HepG2 (cell line): ENCODE results near the gene CDK18. TPM values are rescaled to one million over a fixed set of nuclear protein-coding genes. Genes with fewer than 3 reads are reported as not detected.

Experiments used
- ATAC-seq: fragments of 200-7000 bp; cut with Tn5 transposase; 3 replicates; pipeline ENCODE4 v1.9.1; 2020; ENCODE audit warnings: mild to moderate bottlenecking, moderate library complexity
- BruUV-seq: library from RNA; stranded (reverse); fragments of 400-500 nt; replicated peaks from 2 replicates; lab custom pipeline; 2021; lab: Mats Ljungman, UMichigan
- CTCF ChIA-PET: fragments of 300-600 bp; formaldehyde crosslinking; extraction: SDS; loops from one replicate; lab custom pipeline; 2021; ENCODE audit warnings: low total read pairs, inconsistent platforms, low intra/inter-chr PET ratio; lab: Yijun Ruan, JAX
- POLR2A ChIA-PET: fragments of 350-600 bp; sonication (Branson Sonifier 250); formaldehyde crosslinking; loops from one replicate; lab custom pipeline; 2020; ENCODE audit warnings: antibody characterized with exemption, inconsistent platforms; lab: Yijun Ruan, JAX
- DNase-seq: peaks from one replicate; pipeline ENCODE4 v3.0.0-alpha.2; 2015; ENCODE audit warnings: low spot score
- FAIRE-seq: peaks from 3 replicates; lab custom pipeline; 2011; peaks lifted over from hg19 to GRCh38; lab: Jason Lieb, UNC
- H2AFZ ChIP-seq: one replicate; pipeline ENCODE4 v1.6.1; 2011; ENCODE audit warnings: low read length, inconsistent platforms
- H3K27ac ChIP-seq: fragments of 300-600 bp; 3 replicates; pipeline ENCODE4 v1.8.0; 2011; ENCODE audit warnings: mixed run types, mild to moderate bottlenecking, mixed read lengths, low read length, inconsistent platforms; ENCODE audit not compliant: insufficient read depth; ENCODE audit errors: extremely low read length
- H3K27me3 ChIP-seq, 2 experiments: fragments of 200-600 bp in 1 of 2; 2 replicates in 1 of 2; 3 replicates in 1 of 2; pipeline versions ENCODE4 v1.6.0 to v1.8.0; 2011; ENCODE audit warnings: low read length in 2 of 2, mild to moderate bottlenecking in 2 of 2, moderate library complexity in 2 of 2, inconsistent platforms in 1 of 2; ENCODE audit not compliant: insufficient read depth in 2 of 2, control insufficient read depth in 1 of 2
- H3K36me3 ChIP-seq, 2 experiments: fragments of 200-600 bp in 1 of 2; replicated peaks in 1 of 2; 2 replicates in 1 of 2; 3 replicates in 1 of 2; pipeline versions ENCODE4 v1.5.1 to v1.8.0; 2011; ENCODE audit warnings: low read length in 2 of 2, inconsistent platforms in 1 of 2; ENCODE audit not compliant: insufficient read depth in 2 of 2, control insufficient read depth in 1 of 2
- H3K4me1 ChIP-seq: 2 replicates; pipeline ENCODE4 v1.5.1; 2012; ENCODE audit warnings: low read length, inconsistent platforms; ENCODE audit not compliant: insufficient read depth
- H3K4me2 ChIP-seq: 2 replicates; pipeline ENCODE4 v1.6.0; 2011; ENCODE audit warnings: low read depth, low read length, inconsistent platforms
- H3K4me3 ChIP-seq, 3 experiments: fragments of 200-600 bp in 1 of 3; sonication (generic), shearing (Covaris generic) in 1 of 3; replicated peaks in 1 of 3; 2 replicates each; pipeline ENCODE4 v1.5.1; 2011 to 2016; ENCODE audit warnings: low read length in 3 of 3, inconsistent platforms in 2 of 3, low read depth in 2 of 3, mild to moderate bottlenecking in 2 of 3, control low read depth in 1 of 3, mixed read lengths in 1 of 3; ENCODE audit not compliant: insufficient read depth in 1 of 3
- H3K79me2 ChIP-seq: one replicate; pipeline ENCODE4 v1.6.1; 2011; ENCODE audit warnings: low read length, inconsistent platforms; ENCODE audit not compliant: insufficient read depth
- H3K9ac ChIP-seq: 2 replicates; pipeline ENCODE4 v1.6.0; 2011; ENCODE audit warnings: mild to moderate bottlenecking, low read depth, low read length, inconsistent platforms; ENCODE audit not compliant: insufficient read depth
- H3K9me3 ChIP-seq: 2 replicates; pipeline ENCODE4 v1.5.1; 2012; ENCODE audit warnings: mild to moderate bottlenecking, low read length
- H4K20me1 ChIP-seq: 2 replicates; pipeline ENCODE4 v1.6.0; 2011; ENCODE audit warnings: inconsistent platforms, mild to moderate bottlenecking, low read length, moderate library complexity; ENCODE audit not compliant: insufficient read depth
- AFF4 ChIP-seq: sonication (generic); formaldehyde crosslinking; IDR thresholded peaks from 2 replicates; pipeline ENCODE4 v1.4.0; 2020; ENCODE audit warnings: missing genetic modification reagents
- ARNTL ChIP-seq: sonication (generic); formaldehyde crosslinking; IDR thresholded peaks from 2 replicates; pipeline ENCODE4 v1.4.0; 2020; ENCODE audit warnings: mild to moderate bottlenecking, missing genetic modification reagents
- MAFK ChIP-seq, 2 experiments: IDR thresholded peaks in 1 of 2; conservative IDR thresholded peaks in 1 of 2; 2 replicates each; pipeline ENCODE4 v1.6.1; 2011; ENCODE audit warnings: improper control_type of control experiment in 2 of 2, low read length in 2 of 2
- PHF20 ChIP-seq: sonication (generic); formaldehyde crosslinking; IDR thresholded peaks from 2 replicates; pipeline ENCODE4 v1.5.0; 2020; ENCODE audit warnings: mild to moderate bottlenecking, missing genetic modification reagents
- TBX2 ChIP-seq: sonication (generic); formaldehyde crosslinking; IDR thresholded peaks from 2 replicates; pipeline ENCODE4 v1.5.0; 2020; ENCODE audit warnings: missing genetic modification reagents, mild to moderate bottlenecking, borderline replicate concordance
- TFAP4 ChIP-seq: sonication (generic); IDR thresholded peaks from 2 replicates; pipeline ENCODE4 v1.6.1; 2016; ENCODE audit warnings: low read depth, borderline replicate concordance
- ZNF343 ChIP-seq: sonication (generic); formaldehyde crosslinking; IDR thresholded peaks from 2 replicates; pipeline ENCODE4 v1.4.0; 2020; ENCODE audit warnings: mild to moderate bottlenecking, missing genetic modification reagents
- ZNF607 ChIP-seq: sonication (generic); formaldehyde crosslinking; IDR thresholded peaks from 2 replicates; pipeline ENCODE4 v1.5.1; 2020; ENCODE audit warnings: missing genetic modification reagents, mild to moderate bottlenecking, borderline replicate concordance
- ZNF772 ChIP-seq: sonication (generic); formaldehyde crosslinking; IDR thresholded peaks from 2 replicates; pipeline ENCODE4 v1.5.0; 2020; ENCODE audit warnings: mild to moderate bottlenecking, missing genetic modification reagents
- ZNF788 ChIP-seq: sonication (generic); formaldehyde crosslinking; IDR thresholded peaks from 2 replicates; pipeline ENCODE4 v1.5.0; 2020; ENCODE audit warnings: mild to moderate bottlenecking, missing genetic modification reagents, borderline replicate concordance
- WGBS: methylation state at CpG from one replicate; pipeline ENCODE4 v1.1.6; 2017; ENCODE audit warnings: low lambda C conversion rate; 5-methylcytosine and 5-hydroxymethylcytosine counted together
- in situ Hi-C: cut with HindIII; loops from 2 replicates; pipeline ENCODE4 v1.10.0; 2017; ENCODE audit warnings: low pct_unique_long_range_greater_than_20kb; ENCODE audit not compliant: extremely low pct_ligation_motif_present
- intact Hi-C: fragments of 100-400 bp; cut with micrococcal nuclease; formaldehyde crosslinking; loops from one replicate; pipeline ENCODE4 v1.10.0; 2022; ENCODE audit not compliant: unreplicated experiment
- polyA plus RNA-seq, 8 experiments: library from polyadenylated mRNA; depleted of rRNA in 3 of 8; stranded (reverse) in 7 of 8; unstranded in 1 of 8; fragments of >200 nt; fragmentation: Illumina TruSeq in 4 of 8; extraction: Trizol in 4 of 8; gene quantifications; 2 replicates each; pipeline versions ENCODE4 v1.2.1 to v1.2.3, GENCODE V29; 2011 to 2016; ENCODE audit warnings: low read depth in 4 of 8, missing spikeins in 1 of 8, mixed read lengths in 1 of 8; ENCODE audit not compliant: insufficient read depth in 1 of 8
- total RNA-seq, 5 experiments: library from RNA; depleted of rRNA; stranded (reverse); fragments of >200 nt; fragmentation: Illumina TruSeq; extraction: Trizol; gene quantifications; 2 replicates each; pipeline ENCODE4 v1.2.3, GENCODE V29; 2016; ENCODE audit warnings: low read depth in 1 of 5
- TF ChIP-seq, protein P1 (sequence below): sonication (generic); formaldehyde crosslinking; IDR thresholded peaks from 2 replicates; pipeline ENCODE4 v1.5.1; 2020; ENCODE audit warnings: mild to moderate bottlenecking, missing genetic modification reagents, moderate library complexity

Gene CDK18
- total and polyA plus RNA-seq, 2 of the 13 experiments (the other 11 are each of a cell fraction or from before 2014, with no cell fraction given), result 6.4 to 38.8 TPM

DNA sequence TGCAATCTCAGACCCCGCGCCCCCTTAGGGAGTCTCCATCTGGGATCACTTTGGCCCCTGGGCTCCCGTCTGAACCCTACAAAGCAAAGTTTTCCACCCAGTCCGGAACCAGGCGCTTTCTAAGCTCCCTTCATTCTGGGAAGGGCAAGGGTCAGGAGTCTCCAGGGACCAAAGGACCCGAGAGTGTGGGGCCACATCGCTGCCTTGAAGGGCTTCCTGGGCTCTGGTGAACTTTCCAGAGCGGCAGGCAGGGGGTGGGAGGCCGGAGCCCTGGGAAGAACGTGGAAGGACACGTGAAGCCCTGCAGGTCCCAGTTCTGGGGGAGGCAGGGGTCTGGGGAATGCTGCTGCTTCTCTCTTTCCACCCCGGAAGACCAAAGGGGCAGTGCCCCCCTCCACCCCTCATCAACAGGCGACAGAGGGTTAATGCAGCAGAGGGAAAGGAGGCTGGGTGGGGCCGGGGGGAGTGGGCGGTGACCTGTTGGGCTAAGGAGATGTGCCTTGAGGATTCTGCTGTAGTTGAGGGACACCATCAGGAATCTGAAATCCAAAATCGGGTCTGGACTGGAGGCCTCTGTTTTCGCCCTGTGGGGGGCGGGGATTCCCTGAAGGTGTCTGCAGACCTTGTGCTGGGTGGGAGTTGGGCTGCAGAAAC lies 734 bp downstream of the CDK18 start (continued):
- TF ChIP-seq TBX2 (CRISPR knock-in tag) (peak; percentile 47; the same call in 1 of the 2 replicates), ARNTL (peak; percentile 91), PHF20 (0 out of 2 replicates have a peak, but pooled peaks have one; percentile 29), ZNF772 (CRISPR knock-in tag) (0 out of 2 replicates have a peak, but pooled peaks have one; percentile 44), ZNF343 (peak; percentile 67; the same call in 1 of the 2 replicates), MAFK (conservative IDR thresholded peaks at IDR 0.05 in 1 of 2, IDR thresholded peaks at IDR 0.05 in 1 of 2; ENCODE audit: low read length in 2 of 2) (no peak), ZNF788 (CRISPR knock-in tag) (peak; percentile 8; the same call in 1 of the 2 replicates)
- TF ChIP-seq, protein P1, sequence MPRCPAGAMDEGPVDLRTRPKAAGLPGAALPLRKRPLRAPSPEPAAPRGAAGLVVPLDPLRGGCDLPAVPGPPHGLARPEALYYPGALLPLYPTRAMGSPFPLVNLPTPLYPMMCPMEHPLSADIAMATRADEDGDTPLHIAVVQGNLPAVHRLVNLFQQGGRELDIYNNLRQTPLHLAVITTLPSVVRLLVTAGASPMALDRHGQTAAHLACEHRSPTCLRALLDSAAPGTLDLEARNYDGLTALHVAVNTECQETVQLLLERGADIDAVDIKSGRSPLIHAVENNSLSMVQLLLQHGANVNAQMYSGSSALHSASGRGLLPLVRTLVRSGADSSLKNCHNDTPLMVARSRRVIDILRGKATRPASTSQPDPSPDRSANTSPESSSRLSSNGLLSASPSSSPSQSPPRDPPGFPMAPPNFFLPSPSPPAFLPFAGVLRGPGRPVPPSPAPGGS (CRISPR knock-in tag), result peak; percentile 34; the same call in 1 of the 2 replicates

DNA sequence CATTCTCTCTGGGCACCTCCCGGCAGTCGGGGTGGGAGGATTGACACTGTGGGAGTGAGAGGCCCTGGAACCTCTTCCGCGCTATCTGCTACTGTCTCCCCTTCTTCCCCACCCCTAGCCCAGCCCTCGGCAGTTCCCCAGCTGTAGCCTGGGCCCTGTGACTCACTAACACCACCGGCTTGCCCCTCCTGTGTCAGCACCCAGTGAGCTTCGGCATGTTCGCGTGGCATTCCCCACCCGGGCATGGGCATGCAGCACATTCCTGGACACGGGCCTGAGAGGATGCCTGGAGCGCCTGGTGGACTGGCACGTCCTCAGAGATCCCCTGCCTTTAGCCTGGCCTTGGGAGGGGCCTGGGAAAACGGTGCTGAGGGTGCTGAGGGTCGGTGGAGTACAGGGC lies 1.3 kb downstream of the CDK18 start:
- FAIRE-seq, result no peak
- WGBS, result 36% methylated on average over 5 of the region's 15 CpGs
- intact Hi-C loops, result no loop called here
- TF ChIP-seq AFF4 (CRISPR knock-in tag) (no peak), TFAP4 (peak; percentile 41; the same call in 1 of the 2 replicates), ZNF607 (CRISPR knock-in tag) (no peak)

More for the DNA sequence above, 1.3 kb downstream of the CDK18 start:
- H3K27me3 ChIP-seq, result no peaks in the 10 kb centered on the region; a peak in 1 of 5 replicates
- in situ Hi-C loops, result no loop called here
- BruUV-seq, result no TSS peak
- peak overlapping the region; percentile 100 for H3K4me2 ChIP-seq
- peak overlapping the region; percentile 76 for H3K27ac ChIP-seq
- H4K20me1 ChIP-seq, result no peaks in the 10 kb centered on the region
- DNase-seq (no peak), ATAC-seq (peak; percentile 3; the same call in 1 of the 3 replicates)
- peak overlapping the region; percentile 69 to 83 (median 71) for H3K4me3 ChIP-seq
- CTCF ChIA-PET, result no interaction called here
- POLR2A ChIA-PET, result interaction anchor here (2.0 kb wide), 1 partner anchor 20 kb away, joined by 4 read pairs; no protein-coding TSS in a partner anchor
- peaks cover 71% of the 10 kb centered on the region for H3K4me1 ChIP-seq
- peaks cover 15% of the 10 kb centered on the region for H3K79me2 ChIP-seq
- peaks cover 0 to 2% of the 10 kb centered on the region in 2 experiments; a peak in 1 of 5 replicates for H3K36me3 ChIP-seq
- peak overlapping the region; percentile 75 for H3K9ac ChIP-seq
- no peaks in the 10 kb centered on the region for H3K9me3 ChIP-seq
- H2AFZ ChIP-seq, result no peak overlapping the region
